Measurements from ENCODE around the gene ARRDC4.

GRCh38 chr15:97930230-97930629 is 30.3 kb upstream of the ARRDC4 start:
- TF ChIP-seq CTCF (conservative IDR thresholded peaks at IDR 0.05; ENCODE audit: low read length) (no peak), EZH2phosphoT487 (IDR thresholded peaks at IDR 0.05; ENCODE audit: borderline replicate concordance, low read depth, low read length) (no peak)

Measured in OCI-LY7 (cell line).